ENCODE measurements around the gene CCR6. TPM values are rescaled to one million over a fixed set of nuclear protein-coding genes. Genes with fewer than 3 reads are reported as not detected.

CCR6 gene
- total RNA-seq, 1 experiment from 2014 or later: not detected

- H3K9ac ChIP-seq (ENCODE audit: extremely low read depth, insufficient read length, low read length): no peak overlapping the region
- WGBS (ENCODE audit: extremely low coverage, insufficient read length, low lambda C conversion rate): no CpG with 5 or more reads among the region's 13 CpGs
Observed at GRCh38 chr6:167153521-167153959, 30.6 kb downstream of the CCR6 start.

More at GRCh38 chr6:167153521-167153959, 30.6 kb downstream of the CCR6 start:
- no peak overlapping the region for H2BK5ac ChIP-seq (ENCODE audit: insufficient read length, low read length)
- H3K18ac ChIP-seq (ENCODE audit: insufficient read length, low read depth, low read length): no peak overlapping the region
- DNase-seq: no peak
- Mint-ChIP-seq H3K27ac (no peak overlapping the region; a peak in 1 of 7 replicates), H3K4me3 (no peak overlapping the region), H3K4me1 (peaks cover 20 to 35% of the 10 kb centered on the region in 2 experiments), H3K36me3 (ENCODE audit: insufficient read depth in 1 of 3, low read depth in 3 of 3) (peaks cover 0 to 13% (median 9%) of the 10 kb centered on the region in 3 experiments; a peak in 5 of 7 replicates), H3K27me3 (ENCODE audit: low read depth) (peaks cover 7% of the 10 kb centered on the region), H3K9me3 (peaks cover 5 to 6% of the 10 kb centered on the region in 2 experiments; a peak in 4 of 5 replicates)
- no peak overlapping the region for H3K14ac ChIP-seq (ENCODE audit: insufficient read depth, low read length)
- H3K23ac ChIP-seq (ENCODE audit: insufficient read length, low read depth, low read length): no peak overlapping the region
- H2AK5ac ChIP-seq (ENCODE audit: insufficient read length, low read length): no peak overlapping the region
- no peak overlapping the region for H2BK15ac ChIP-seq (ENCODE audit: low read depth, low read length)
- no peak overlapping the region for H3K56ac ChIP-seq (ENCODE audit: insufficient read length, low read depth, low read length)
- H2BK120ac ChIP-seq (ENCODE audit: low read depth, low read length, poor library complexity, severe bottlenecking): no peak overlapping the region
- no peaks in the 10 kb centered on the region; the same call in 1 of the 2 replicates for H3K27me3 ChIP-seq (ENCODE audit: insufficient read depth, low read length)
- no peak overlapping the region for H3K27ac ChIP-seq (ENCODE audit: insufficient read length, low read depth, low read length)
- no peak overlapping the region for H2AFZ ChIP-seq (ENCODE audit: low read length)
- no peaks in the 10 kb centered on the region for H3K9me3 ChIP-seq (ENCODE audit: control insufficient read depth, low read depth, low read length)
- H2BK12ac ChIP-seq (ENCODE audit: insufficient read length, low read depth, low read length): no peak overlapping the region
- H3K4me2 ChIP-seq (ENCODE audit: insufficient read depth, insufficient read length, low read length): no peak overlapping the region
- no peak overlapping the region for H2BK20ac ChIP-seq (ENCODE audit: low read depth, low read length, poor library complexity, severe bottlenecking)
- H3K23me2 ChIP-seq (ENCODE audit: insufficient read length, low read depth, low read length, poor library complexity, severe bottlenecking): no peaks in the 10 kb centered on the region
- H4K20me1 ChIP-seq (ENCODE audit: control insufficient read depth, insufficient read depth, insufficient read length): no peaks in the 10 kb centered on the region
- no peak overlapping the region for H3T11ph ChIP-seq (ENCODE audit: low read length)
- no peak overlapping the region for H4K8ac ChIP-seq (replicated peaks; ENCODE audit: insufficient read length, low read depth, low read length)
- TF ChIP-seq, protein P1, sequence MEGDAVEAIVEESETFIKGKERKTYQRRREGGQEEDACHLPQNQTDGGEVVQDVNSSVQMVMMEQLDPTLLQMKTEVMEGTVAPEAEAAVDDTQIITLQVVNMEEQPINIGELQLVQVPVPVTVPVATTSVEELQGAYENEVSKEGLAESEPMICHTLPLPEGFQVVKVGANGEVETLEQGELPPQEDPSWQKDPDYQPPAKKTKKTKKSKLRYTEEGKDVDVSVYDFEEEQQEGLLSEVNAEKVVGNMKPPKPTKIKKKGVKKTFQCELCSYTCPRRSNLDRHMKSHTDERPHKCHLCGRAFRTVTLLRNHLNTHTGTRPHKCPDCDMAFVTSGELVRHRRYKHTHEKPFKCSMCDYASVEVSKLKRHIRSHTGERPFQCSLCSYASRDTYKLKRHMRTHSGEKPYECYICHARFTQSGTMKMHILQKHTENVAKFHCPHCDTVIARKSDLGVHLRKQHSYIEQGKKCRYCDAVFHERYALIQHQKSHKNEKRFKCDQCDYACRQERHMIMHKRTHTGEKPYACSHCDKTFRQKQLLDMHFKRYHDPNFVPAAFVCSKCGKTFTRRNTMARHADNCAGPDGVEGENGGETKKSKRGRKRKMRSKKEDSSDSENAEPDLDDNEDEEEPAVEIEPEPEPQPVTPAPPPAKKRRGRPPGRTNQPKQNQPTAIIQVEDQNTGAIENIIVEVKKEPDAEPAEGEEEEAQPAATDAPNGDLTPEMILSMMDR (conservative IDR thresholded peaks at IDR 0.05): no peak
- no peak overlapping the region for H4K5ac ChIP-seq (ENCODE audit: insufficient read length, low read depth, low read length)
- no peaks in the 10 kb centered on the region for H3K79me1 ChIP-seq (ENCODE audit: insufficient read depth, low read depth, low read length, poor library complexity, severe bottlenecking)
- no peak overlapping the region for H3K4ac ChIP-seq (ENCODE audit: low read depth, low read length)
- H3K79me2 ChIP-seq (ENCODE audit: insufficient read depth, low read length): no peaks in the 10 kb centered on the region
- H3K4me1 ChIP-seq (ENCODE audit: insufficient read depth, low read length): peaks cover 10% of the 10 kb centered on the region; the same call in 1 of the 2 replicates
- no peak overlapping the region for H4K91ac ChIP-seq (ENCODE audit: insufficient read length, low read depth, low read length)
